Spleen (tissue), 7 donors: ENCODE results near the gene ENGASE.

Experiments
- POLR2A ChIP-seq, 3 donors: fragments of 450-650 bp; IDR thresholded peaks; one replicate each; pipeline ENCODE4 v1.5.1; 2017; ENCODE audit warnings: antibody characterized with exemption in 3 of 3, mild to moderate bottlenecking in 1 of 3
- POLR2AphosphoS5 ChIP-seq, 3 donors: sonication (generic); formaldehyde crosslinking; IDR thresholded peaks; one replicate each; pipeline ENCODE4 v1.5.1; 2017; ENCODE audit warnings: antibody characterized with exemption in 3 of 3
- TF ChIP-seq, protein P1 (sequence below), 11 experiments: fragments of 200-600 bp in 7 of 11; fragments of 450-650 bp in 4 of 11; sonication (generic) in 4 of 11; IDR thresholded peaks in 8 of 11; conservative IDR thresholded peaks in 3 of 11; 1 replicate in 7 of 11; 2 replicates in 4 of 11; pipeline versions ENCODE4 v1.4.0 to v1.8.0; 2016 to 2021; ENCODE audit warnings: antibody characterized with exemption in 11 of 11, inconsistent platforms in 4 of 11, mild to moderate bottlenecking in 1 of 11
- donor health status: DM: no; HTN: no; CAD: no; lungs with moderate emphysema.
- donor health status: DM: no; HTN: no; CAD: no.
- donor health status: DM: no; HTN: no; CAD: no.

DNA sequence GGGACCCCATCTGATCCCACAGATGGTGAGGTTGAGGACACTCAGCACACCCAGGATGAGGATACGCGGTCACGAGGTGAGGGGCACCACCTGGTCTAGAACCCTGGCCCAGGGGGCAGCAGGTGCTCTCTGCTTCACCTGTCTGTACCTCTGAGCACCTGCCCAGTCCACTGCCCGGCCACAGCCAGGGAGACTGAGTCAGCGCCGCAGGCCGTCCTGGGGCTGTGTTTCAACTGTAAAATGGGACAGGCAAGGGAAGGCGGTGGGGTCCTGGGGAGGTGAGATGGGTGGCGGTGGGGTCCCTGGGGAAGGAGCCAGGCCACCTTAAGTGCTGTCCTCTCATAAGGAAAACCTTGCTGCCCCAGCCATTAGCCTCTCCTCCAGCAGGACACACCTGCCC is 60.4 kb downstream of the ENGASE start:
- TF ChIP-seq POLR2A (IDR thresholded peaks at IDR 0.05), result no peak
- TF ChIP-seq, protein P1, sequence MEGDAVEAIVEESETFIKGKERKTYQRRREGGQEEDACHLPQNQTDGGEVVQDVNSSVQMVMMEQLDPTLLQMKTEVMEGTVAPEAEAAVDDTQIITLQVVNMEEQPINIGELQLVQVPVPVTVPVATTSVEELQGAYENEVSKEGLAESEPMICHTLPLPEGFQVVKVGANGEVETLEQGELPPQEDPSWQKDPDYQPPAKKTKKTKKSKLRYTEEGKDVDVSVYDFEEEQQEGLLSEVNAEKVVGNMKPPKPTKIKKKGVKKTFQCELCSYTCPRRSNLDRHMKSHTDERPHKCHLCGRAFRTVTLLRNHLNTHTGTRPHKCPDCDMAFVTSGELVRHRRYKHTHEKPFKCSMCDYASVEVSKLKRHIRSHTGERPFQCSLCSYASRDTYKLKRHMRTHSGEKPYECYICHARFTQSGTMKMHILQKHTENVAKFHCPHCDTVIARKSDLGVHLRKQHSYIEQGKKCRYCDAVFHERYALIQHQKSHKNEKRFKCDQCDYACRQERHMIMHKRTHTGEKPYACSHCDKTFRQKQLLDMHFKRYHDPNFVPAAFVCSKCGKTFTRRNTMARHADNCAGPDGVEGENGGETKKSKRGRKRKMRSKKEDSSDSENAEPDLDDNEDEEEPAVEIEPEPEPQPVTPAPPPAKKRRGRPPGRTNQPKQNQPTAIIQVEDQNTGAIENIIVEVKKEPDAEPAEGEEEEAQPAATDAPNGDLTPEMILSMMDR (IDR thresholded peaks at IDR 0.05 in 8 of 11, conservative IDR thresholded peaks at IDR 0.05 in 3 of 11), result no peak
- TF ChIP-seq POLR2AphosphoS5 (IDR thresholded peaks at IDR 0.05), result no peak
